Neuronal stem cell (in vitro differentiated cells): ENCODE data around the gene C2orf81.

Experiments
- DNase-seq: peaks from one replicate; pipeline ENCODE4 v3.0.0-alpha.2; 2013; ENCODE audit warnings: low spot score
- H2AFZ ChIP-seq: one replicate; pipeline ENCODE4 v1.6.1; 2013; ENCODE audit warnings: mild to moderate bottlenecking, low read length, inconsistent platforms
- H2AK5ac ChIP-seq: 2 replicates; pipeline ENCODE4 v1.6.1; 2013; ENCODE audit warnings: low read depth, mild to moderate bottlenecking, inconsistent platforms, low read length, moderate library complexity, mixed read lengths
- H2BK120ac ChIP-seq: 2 replicates; pipeline ENCODE4 v1.6.1; 2013; ENCODE audit warnings: low read depth, mild to moderate bottlenecking, inconsistent platforms, low read length, moderate library complexity, mixed read lengths
- H2BK12ac ChIP-seq: one replicate; pipeline ENCODE4 v1.6.1; 2013; ENCODE audit warnings: low read length, inconsistent platforms
- H2BK15ac ChIP-seq: 2 replicates; pipeline ENCODE4 v1.6.1; 2013; ENCODE audit warnings: mild to moderate bottlenecking, low read length, inconsistent platforms, mixed read lengths
- H2BK5ac ChIP-seq: one replicate; pipeline ENCODE4 v1.6.1; 2013; ENCODE audit warnings: inconsistent platforms, mild to moderate bottlenecking, low read length, moderate library complexity
- H3K14ac ChIP-seq: one replicate; pipeline ENCODE4 v1.6.1; 2013; ENCODE audit warnings: low read length, inconsistent platforms
- H3K18ac ChIP-seq: 2 replicates; pipeline ENCODE4 v1.6.1; 2013; ENCODE audit warnings: low read length, inconsistent platforms
- H3K23ac ChIP-seq: 2 replicates; pipeline ENCODE4 v1.6.1; 2013; ENCODE audit warnings: low read depth, mild to moderate bottlenecking, mixed read lengths, low read length, inconsistent platforms; ENCODE audit not compliant: poor library complexity
- H3K27ac ChIP-seq: replicated peaks from 3 replicates; pipeline ENCODE4 v1.5.1; 2013; ENCODE audit warnings: low read length, inconsistent platforms
- H3K27me3 ChIP-seq, 3 experiments: 2 replicates each; pipeline ENCODE4 v1.6.1; 2013; ENCODE audit warnings: low read length in 3 of 3, mild to moderate bottlenecking in 2 of 3, inconsistent platforms in 1 of 3, low read depth in 1 of 3, mixed read lengths in 1 of 3, moderate library complexity in 1 of 3; ENCODE audit not compliant: control insufficient read depth in 3 of 3, insufficient read depth in 3 of 3
- H3K36me3 ChIP-seq, 2 donors: replicated peaks in 1 of 2; 2 replicates each; pipeline ENCODE4 v1.6.1; 2013; ENCODE audit warnings: low read length in 2 of 2; ENCODE audit not compliant: control insufficient read depth in 2 of 2, insufficient read depth in 2 of 2
- H3K4ac ChIP-seq: 2 replicates; pipeline ENCODE4 v1.6.1; 2013; ENCODE audit warnings: inconsistent platforms, mild to moderate bottlenecking, low read length, moderate library complexity
- H3K4me1 ChIP-seq, 2 donors: 1 replicate in 1 of 2; 2 replicates in 1 of 2; pipeline ENCODE4 v1.6.1; 2013; ENCODE audit warnings: low read length in 2 of 2, low read depth in 1 of 2; ENCODE audit not compliant: control insufficient read depth in 2 of 2, insufficient read depth in 1 of 2
- H3K4me2 ChIP-seq: one replicate; pipeline ENCODE4 v1.6.1; 2013; ENCODE audit warnings: mild to moderate bottlenecking, low read length, inconsistent platforms; ENCODE audit not compliant: insufficient read depth, poor library complexity, severe bottlenecking
- H3K4me3 ChIP-seq, 2 donors: 2 replicates each; pipeline ENCODE4 v1.5.1; 2013; ENCODE audit warnings: low read length in 2 of 2, mild to moderate bottlenecking in 2 of 2, inconsistent platforms in 1 of 2, moderate library complexity in 1 of 2
- H3K79me1 ChIP-seq: one replicate; pipeline ENCODE4 v1.6.1; 2013; ENCODE audit warnings: low read depth, mild to moderate bottlenecking, inconsistent platforms, low read length, moderate library complexity
- H3K9ac ChIP-seq: one replicate; pipeline ENCODE4 v1.6.1; 2013; ENCODE audit warnings: mild to moderate bottlenecking, low read depth, low read length, inconsistent platforms; ENCODE audit not compliant: poor library complexity
- H3K9me3 ChIP-seq, 2 donors: replicated peaks in 1 of 2; 2 replicates each; pipeline versions ENCODE3 to v1.6.1; 2013; ENCODE audit warnings: low read length in 2 of 2, mild to moderate bottlenecking in 2 of 2, inconsistent platforms in 1 of 2, low read depth in 1 of 2, mixed read lengths in 1 of 2, moderate library complexity in 1 of 2; ENCODE audit not compliant: control insufficient read depth in 2 of 2, insufficient read depth in 1 of 2
- H4K8ac ChIP-seq: one replicate; pipeline ENCODE4 v1.6.1; 2013; ENCODE audit warnings: low read depth, mild to moderate bottlenecking, inconsistent platforms, low read length, moderate library complexity
- H4K91ac ChIP-seq: one replicate; pipeline ENCODE4 v1.6.1; 2013; ENCODE audit warnings: low read length, low read depth, mild to moderate bottlenecking, inconsistent platforms; ENCODE audit not compliant: poor library complexity
- WGBS, 2 donors: extraction: QIAGEN DNeasy Blood & Tissue Kit; methylation state at CpG; one replicate each; pipeline ENCODE4 v1.1.7; 2013; ENCODE audit warnings: missing lambda C conversion rate in 2 of 2, mixed read lengths in 1 of 2; ENCODE audit not compliant: insufficient read length in 2 of 2, insufficient replicate concordance in 1 of 2; ENCODE audit errors: extremely low coverage in 2 of 2; 5-methylcytosine and 5-hydroxymethylcytosine counted together

C2orf81 gene

DNA sequence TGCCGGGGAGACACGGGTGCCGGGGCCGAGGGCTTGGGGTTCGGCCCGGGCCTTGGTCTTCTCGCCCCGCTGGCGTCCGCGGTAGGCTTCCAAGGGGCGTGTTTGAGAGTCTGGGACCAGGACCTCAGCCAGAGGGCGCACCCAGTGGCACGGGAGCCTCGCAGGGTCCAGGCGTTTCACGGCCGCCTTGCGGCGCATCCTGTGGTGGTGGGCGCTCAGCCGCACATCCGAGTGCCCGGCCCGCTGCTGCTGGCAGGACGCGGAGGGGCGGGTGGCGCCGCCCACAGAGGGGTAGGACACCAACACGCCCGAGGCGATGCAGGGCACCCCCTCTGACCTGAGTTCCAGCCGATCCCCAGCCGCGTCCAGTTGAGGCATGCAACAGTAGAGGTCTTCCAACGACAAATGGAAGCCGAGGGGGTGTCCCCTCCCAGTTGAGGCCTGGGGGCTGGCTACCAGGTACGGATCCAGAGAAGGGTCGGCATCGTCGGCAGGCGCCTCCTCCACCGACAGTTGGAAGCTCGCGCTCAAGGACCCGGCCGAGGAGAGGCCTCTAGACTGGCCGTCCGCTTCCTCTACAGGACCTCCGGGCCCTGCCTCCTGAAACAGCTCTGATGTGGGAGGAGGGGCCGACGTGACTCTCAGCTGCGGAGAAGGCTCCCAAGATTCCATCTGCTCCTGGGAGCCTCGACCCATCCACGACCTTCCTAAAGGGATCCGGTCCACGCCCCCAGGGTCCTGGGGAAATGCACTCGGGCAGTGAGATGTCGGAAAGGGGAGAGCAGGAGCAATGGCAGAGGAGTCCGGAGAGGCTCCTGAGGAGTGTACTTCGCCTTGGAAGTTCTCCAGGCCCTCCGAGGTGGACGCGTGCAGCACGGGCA is 6.3 kb downstream of the C2orf81 start:
- Histone ChIP-seq H3K4me1 (peaks cover 0 to 2% of the 10 kb centered on the region in 2 donors), H2BK5ac (no peak overlapping the region), H3K36me3 (no peaks in the 10 kb centered on the region)

DNA sequence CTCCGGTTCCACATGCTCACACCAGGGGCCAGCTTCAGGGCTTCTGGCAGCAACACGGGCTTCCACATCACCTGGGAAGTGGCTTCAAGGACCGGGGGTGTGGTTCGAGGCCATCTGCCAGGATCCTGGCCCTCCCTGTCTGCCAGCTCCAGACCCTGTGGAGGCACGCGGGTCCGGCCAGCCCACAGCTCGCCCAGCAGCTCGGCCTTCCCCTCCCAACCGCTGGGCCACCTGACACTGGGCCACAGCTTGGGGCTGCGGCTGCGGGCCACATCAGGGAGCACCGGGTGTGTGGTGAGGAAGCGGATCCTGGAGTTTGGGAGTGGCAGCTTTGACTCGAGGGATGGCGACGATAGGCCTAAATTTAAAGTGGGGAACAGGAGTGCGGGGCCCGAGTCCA is 7.0 kb downstream of the C2orf81 start:
- Histone ChIP-seq H2BK12ac (no peak overlapping the region), H3K9me3 (peaks cover 0 to 3% of the 10 kb centered on the region in 2 donors), H4K8ac (no peak overlapping the region), H3K79me1 (no peaks in the 10 kb centered on the region), H3K14ac (no peak overlapping the region), H2AK5ac (no peak overlapping the region), H2BK5ac (no peak overlapping the region), H3K36me3 (no peaks in the 10 kb centered on the region), H3K9ac (no peak overlapping the region), H3K4me3 (no peak overlapping the region), H2BK120ac (no peak overlapping the region), H3K27ac (no peak overlapping the region), H3K18ac (no peak overlapping the region), H3K4me1 (peaks cover 0 to 2% of the 10 kb centered on the region in 2 donors), H3K27me3 (no peaks in the 10 kb centered on the region), H2AFZ (no peak overlapping the region), H3K23ac (no peak overlapping the region), H4K91ac (no peak overlapping the region), H3K4me2 (no peak overlapping the region), H3K4ac (no peak overlapping the region), H2BK15ac (no peak overlapping the region)
- WGBS, 2 donors, result no CpG with 5 or more reads among the region's 19 CpGs
- DNase-seq, result no peak

More for the DNA sequence above, 6.3 kb downstream of the C2orf81 start:
- peak overlapping the region; percentile 56 for H3K9ac ChIP-seq
- no peak overlapping the region for H3K23ac ChIP-seq
- no peak overlapping the region for H3K14ac ChIP-seq
- H3K4ac ChIP-seq, result no peak overlapping the region
- peaks cover 0 to 3% of the 10 kb centered on the region in 2 donors for H3K9me3 ChIP-seq
- no CpG with 5 or more reads among the region's 66 CpGs for WGBS, 2 donors
- H2AFZ ChIP-seq, result no peak overlapping the region
- peak overlapping the region; percentile 9 for H2BK15ac ChIP-seq
- H4K91ac ChIP-seq, result no peak overlapping the region
- H3K4me2 ChIP-seq, result no peak overlapping the region
- no peaks in the 10 kb centered on the region for H3K79me1 ChIP-seq
- H3K27me3 ChIP-seq, result no peaks in the 10 kb centered on the region
- no peak for DNase-seq
- peak overlapping the region; percentile 54 for H4K8ac ChIP-seq
- peak overlapping the region; percentile 60 for H2AK5ac ChIP-seq
- H2BK12ac ChIP-seq, result no peak overlapping the region
- H2BK120ac ChIP-seq, result peak overlapping the region; percentile 53
- no peak overlapping the region for H3K4me3 ChIP-seq
- H3K27ac ChIP-seq, result no peak overlapping the region
- H3K18ac ChIP-seq, result no peak overlapping the region

DNA sequence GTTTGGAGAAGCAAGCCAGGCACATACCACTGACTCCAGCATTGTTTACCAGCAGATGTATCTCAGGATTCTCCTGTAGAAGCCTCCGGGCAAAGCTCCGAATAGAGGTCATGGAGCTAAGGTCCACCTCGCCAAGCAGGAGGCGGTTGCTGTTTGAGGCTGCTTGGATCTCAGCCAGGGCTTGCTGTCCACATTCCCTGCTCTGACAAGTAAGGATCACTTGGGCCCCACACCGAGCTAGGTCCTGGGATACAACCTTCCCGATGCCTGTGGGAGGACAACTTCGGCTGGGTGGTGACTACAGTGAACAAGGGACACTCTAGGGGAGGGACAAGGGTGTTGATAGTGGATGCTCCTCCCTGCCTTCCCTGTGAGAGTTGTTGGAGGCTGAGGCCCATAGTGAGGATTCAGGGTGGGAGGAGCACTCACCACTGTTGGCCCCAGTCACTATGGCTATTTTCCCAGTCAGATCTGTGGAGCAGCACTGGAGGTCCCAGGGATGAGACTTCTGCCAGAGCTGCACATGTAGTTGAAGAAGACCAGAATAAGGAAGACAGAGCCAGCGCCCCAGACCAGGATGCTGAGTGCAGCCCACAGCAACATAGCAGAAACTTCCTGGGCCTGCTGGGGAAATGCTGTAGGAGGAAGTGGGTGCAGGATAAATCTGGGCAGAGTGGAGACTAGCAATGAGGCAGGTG is 8.3 kb downstream of the C2orf81 start:
- Histone ChIP-seq H2BK12ac (no peak overlapping the region), H3K23ac (no peak overlapping the region), H3K4me3 (peak overlapping the region in 1 of 2 donors; percentile 63), H3K27ac (no peak overlapping the region), H2BK5ac (no peak overlapping the region), H3K4me2 (no peak overlapping the region), H3K14ac (no peak overlapping the region), H3K36me3 (no peaks in the 10 kb centered on the region), H2BK15ac (no peak overlapping the region), H2BK120ac (no peak overlapping the region), H3K18ac (no peak overlapping the region), H4K8ac (no peak overlapping the region), H2AFZ (no peak overlapping the region), H3K9me3 (peaks cover 0 to 3% of the 10 kb centered on the region in 2 donors), H3K4me1 (peaks cover 0 to 2% of the 10 kb centered on the region in 2 donors), H3K27me3 (no peaks in the 10 kb centered on the region), H3K9ac (no peak overlapping the region), H3K4ac (no peak overlapping the region), H2AK5ac (no peak overlapping the region), H3K79me1 (no peaks in the 10 kb centered on the region), H4K91ac (no peak overlapping the region)
- no peak for DNase-seq
- WGBS, 2 donors, result no CpG with 5 or more reads among the region's 8 CpGs

DNA sequence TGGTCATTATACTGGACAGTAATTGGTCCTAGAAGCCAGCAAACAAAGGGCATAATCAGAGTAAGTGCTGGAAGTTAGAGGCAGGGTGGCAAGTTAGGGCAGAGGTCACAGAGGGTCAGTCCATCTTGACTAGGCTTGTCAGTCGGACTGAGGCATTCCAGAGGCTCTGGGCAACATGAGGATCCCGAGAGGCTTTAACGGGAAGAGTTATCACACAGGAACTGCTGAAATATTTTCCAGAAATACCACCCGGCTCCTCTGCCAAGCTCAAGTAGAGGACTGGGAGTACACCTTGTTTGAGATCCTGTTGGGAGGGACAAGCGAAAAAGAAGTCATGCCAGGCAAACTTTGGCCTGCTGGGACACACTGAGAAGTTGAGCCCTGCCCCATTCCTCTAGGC is 13.7 kb downstream of the C2orf81 start:
- no peak for DNase-seq
- Histone ChIP-seq H4K8ac (no peak overlapping the region), H2BK12ac (no peak overlapping the region), H3K23ac (no peak overlapping the region), H3K4me1 (peaks cover 3 to 7% of the 10 kb centered on the region in 2 donors), H3K4me2 (no peak overlapping the region), H3K9me3 (no peaks in the 10 kb centered on the region), H2BK120ac (no peak overlapping the region), H2BK5ac (no peak overlapping the region), H3K27ac (no peak overlapping the region), H2AFZ (no peak overlapping the region), H3K14ac (no peak overlapping the region), H2AK5ac (no peak overlapping the region), H4K91ac (no peak overlapping the region), H3K4me3 (no peak overlapping the region), H3K4ac (no peak overlapping the region), H3K27me3 (no peaks in the 10 kb centered on the region), H3K79me1 (no peaks in the 10 kb centered on the region), H2BK15ac (no peak overlapping the region), H3K36me3 (no peaks in the 10 kb centered on the region), H3K9ac (no peak overlapping the region), H3K18ac (no peak overlapping the region)
- no CpG with 5 or more reads among the region's 5 CpGs for WGBS, 2 donors
